Tibial nerve (tissue), 4 donors: ENCODE measurements around the gene ATP7A. TPM values are rescaled to one million over a fixed set of nuclear protein-coding genes. Genes with fewer than 3 reads are reported as not detected.

ENCODE experiments used
- DNase-seq, 2 donors: peaks; one replicate each; pipeline ENCODE4 v3.0.0-alpha.2; 2019; ENCODE audit warnings: low spot score in 2 of 2
- H3K27ac ChIP-seq, 4 donors: fragments of 200-600 bp; sonication (generic) in 3 of 4; one replicate each; pipeline ENCODE4 v1.5.1; 2017 to 2019; ENCODE audit warnings: mild to moderate bottlenecking in 1 of 4
- H3K27me3 ChIP-seq, 2 donors: fragments of 200-600 bp; sonication (generic) in 1 of 2; one replicate each; pipeline versions ENCODE4 v1.5.1 to v1.6.0; 2017 to 2019
- H3K36me3 ChIP-seq, 3 donors: fragments of 200-600 bp; sonication (generic); one replicate each; pipeline ENCODE4 v1.5.1; 2018 to 2019
- H3K4me1 ChIP-seq, 4 donors: fragments of 200-600 bp; sonication (generic) in 3 of 4; one replicate each; pipeline ENCODE4 v1.5.1; 2017 to 2019
- H3K4me3 ChIP-seq, 4 donors: fragments of 200-600 bp; sonication (generic) in 3 of 4; one replicate each; pipeline ENCODE4 v1.5.1; 2017 to 2019; ENCODE audit warnings: mild to moderate bottlenecking in 1 of 4, moderate library complexity in 1 of 4
- H3K9me3 ChIP-seq, 4 donors: fragments of 200-600 bp; sonication (generic) in 3 of 4; one replicate each; pipeline ENCODE4 v1.5.1; 2017 to 2019
- EP300 ChIP-seq, 2 donors: sonication (generic); formaldehyde crosslinking; IDR thresholded peaks; one replicate each; pipeline ENCODE4 v1.6.1; 2017; ENCODE audit warnings: antibody characterized with exemption in 2 of 2, mild to moderate bottlenecking in 1 of 2
- POLR2A ChIP-seq, 2 donors: fragments of 450-650 bp; IDR thresholded peaks; one replicate each; pipeline ENCODE4 v1.6.1; 2017; ENCODE audit warnings: antibody characterized with exemption in 2 of 2, mild to moderate bottlenecking in 2 of 2, moderate library complexity in 2 of 2
- WGBS, 2 donors: methylation state at CpG; one replicate each; pipeline ENCODE4 v1.1.5; 2018; 5-methylcytosine and 5-hydroxymethylcytosine counted together
- total RNA-seq, 4 donors: library from RNA; depleted of rRNA; stranded (reverse); fragments of >200 nt; gene quantifications; one replicate each; pipeline ENCODE4 v1.1.0, GENCODE V29; 2016
- TF ChIP-seq, protein P1 (sequence below), 5 experiments: fragments of 200-600 bp in 3 of 5; fragments of 450-650 bp in 2 of 5; sonication (generic) in 3 of 5; IDR thresholded peaks; one replicate each; pipeline ENCODE4 v1.5.1; 2016 to 2019; ENCODE audit warnings: antibody characterized with exemption in 5 of 5, mild to moderate bottlenecking in 3 of 5, moderate library complexity in 2 of 5

The ATP7A gene
- total RNA-seq, 4 donors from 2014 or later, result 9.4 to 12.7 (median 10.4) TPM

GRCh38 chrX:77894921-77895886, 15.3 kb upstream of the ATP7A start, which contains the start of gene MAGT1:
MAGT1 (minus strand) TSS chrX:77895435; CDS start chrX:77895410, 25 bp downstream.
- peaks cover 0 to 18% (median 0%) of the 10 kb centered on the region in 4 donors for H3K4me1 ChIP-seq

GRCh38 chrX:77899081-77899828, 11.2 kb upstream of the ATP7A start, which contains the start of gene COX7B:
COX7B (plus strand) TSS chrX:77899468; CDS start chrX:77899554, 86 bp downstream.
- H3K9me3 ChIP-seq, result no peaks in the 10 kb centered on the region
- peaks cover 0 to 19% (median 0%) of the 10 kb centered on the region in 4 donors for H3K4me1 ChIP-seq
- H3K36me3 ChIP-seq, result peaks cover 0 to 15% (median 0%) of the 10 kb centered on the region in 3 donors
- TF ChIP-seq, protein P1, sequence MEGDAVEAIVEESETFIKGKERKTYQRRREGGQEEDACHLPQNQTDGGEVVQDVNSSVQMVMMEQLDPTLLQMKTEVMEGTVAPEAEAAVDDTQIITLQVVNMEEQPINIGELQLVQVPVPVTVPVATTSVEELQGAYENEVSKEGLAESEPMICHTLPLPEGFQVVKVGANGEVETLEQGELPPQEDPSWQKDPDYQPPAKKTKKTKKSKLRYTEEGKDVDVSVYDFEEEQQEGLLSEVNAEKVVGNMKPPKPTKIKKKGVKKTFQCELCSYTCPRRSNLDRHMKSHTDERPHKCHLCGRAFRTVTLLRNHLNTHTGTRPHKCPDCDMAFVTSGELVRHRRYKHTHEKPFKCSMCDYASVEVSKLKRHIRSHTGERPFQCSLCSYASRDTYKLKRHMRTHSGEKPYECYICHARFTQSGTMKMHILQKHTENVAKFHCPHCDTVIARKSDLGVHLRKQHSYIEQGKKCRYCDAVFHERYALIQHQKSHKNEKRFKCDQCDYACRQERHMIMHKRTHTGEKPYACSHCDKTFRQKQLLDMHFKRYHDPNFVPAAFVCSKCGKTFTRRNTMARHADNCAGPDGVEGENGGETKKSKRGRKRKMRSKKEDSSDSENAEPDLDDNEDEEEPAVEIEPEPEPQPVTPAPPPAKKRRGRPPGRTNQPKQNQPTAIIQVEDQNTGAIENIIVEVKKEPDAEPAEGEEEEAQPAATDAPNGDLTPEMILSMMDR (IDR thresholded peaks at IDR 0.05), result peak; percentile 15 to 38 (median 32)
- TF ChIP-seq EP300 (IDR thresholded peaks at IDR 0.05) (peak; percentile 60 to 88), POLR2A (IDR thresholded peaks at IDR 0.05) (peak; percentile 56 to 69)
- 1 to 45% methylated on average over 28 of the region's 28 CpGs for WGBS, 2 donors
- peak within 1 kb of the TSS; percentile 43 to 60 (median 50) for H3K4me3 ChIP-seq
- H3K27ac ChIP-seq, result peak within 1 kb of the TSS; percentile 61 to 88 (median 87)
- DNase-seq, result peak; percentile 18 to 77
- no peaks in the 10 kb centered on the region for H3K27me3 ChIP-seq

More at GRCh38 chrX:77894921-77895886, 15.3 kb upstream of the ATP7A start, which contains the start of gene MAGT1:
- Histone ChIP-seq H3K36me3 (no peaks in the 10 kb centered on the region), H3K4me3 (peak within 1 kb of the TSS; percentile 36 to 71 (median 53)), H3K9me3 (no peaks in the 10 kb centered on the region), H3K27me3 (no peaks in the 10 kb centered on the region), H3K27ac (peak within 1 kb of the TSS; percentile 87 to 97 (median 94))
- 0 to 43% methylated on average over 22 to 49 of the region's 49 CpGs for WGBS, 2 donors
- DNase-seq, result peak; percentile 80 to 81
- TF ChIP-seq POLR2A (IDR thresholded peaks at IDR 0.05), result peak; percentile 43 to 67
- TF ChIP-seq, protein P1 (IDR thresholded peaks at IDR 0.05), result no peak
- peak; percentile 44 to 91 for TF ChIP-seq EP300 (IDR thresholded peaks at IDR 0.05)

DNA sequence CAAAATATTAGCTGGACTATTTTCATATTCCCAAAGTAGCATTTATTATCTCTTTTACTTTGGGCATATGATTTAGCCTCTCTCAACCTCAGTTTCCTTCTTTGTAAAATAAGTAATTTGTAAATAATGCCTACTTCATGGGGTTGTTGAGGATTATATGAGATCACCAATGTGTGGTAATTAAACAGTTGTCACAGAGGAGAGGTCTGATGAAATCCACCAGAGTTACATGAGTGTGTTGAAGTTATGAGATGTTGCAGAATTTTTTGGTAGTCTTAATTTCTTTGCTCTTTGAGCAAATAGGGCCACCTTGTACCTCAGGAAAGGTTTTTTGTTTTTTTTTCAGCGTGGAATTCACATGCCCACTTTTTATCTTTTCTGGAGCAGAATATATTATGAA, 9.8 kb upstream of the ATP7A start:
- TF ChIP-seq POLR2A (IDR thresholded peaks at IDR 0.05) (no peak), EP300 (IDR thresholded peaks at IDR 0.05) (no peak)
- TF ChIP-seq, protein P1 (IDR thresholded peaks at IDR 0.05), result no peak
- Histone ChIP-seq H3K36me3 (peaks cover 0 to 21% (median 0%) of the 10 kb centered on the region in 3 donors), H3K27ac (peak overlapping the region in 3 of 4 donors; percentile 86 to 88 (median 88)), H3K9me3 (no peaks in the 10 kb centered on the region), H3K27me3 (no peaks in the 10 kb centered on the region), H3K4me1 (peaks cover 0 to 17% (median 0%) of the 10 kb centered on the region in 4 donors), H3K4me3 (peak overlapping the region in 2 of 4 donors; percentile 56 to 60)
- DNase-seq, result no peak
- 64 to 100% methylated on average over 1 of the region's 1 CpG for WGBS, 2 donors

GRCh38 chrX:77901506-77901905, 9.0 kb upstream of the ATP7A start:
- H3K4me3 ChIP-seq, result no peak overlapping the region
- H3K27ac ChIP-seq, result no peak overlapping the region
- WGBS, 2 donors, result 85 to 86% methylated on average over 5 of the region's 5 CpGs

More at GRCh38 chrX:77901506-77901905, 9.0 kb upstream of the ATP7A start:
- no peaks in the 10 kb centered on the region for H3K27me3 ChIP-seq
- peaks cover 0 to 21% (median 0%) of the 10 kb centered on the region in 3 donors for H3K36me3 ChIP-seq
- peaks cover 0 to 17% (median 0%) of the 10 kb centered on the region in 4 donors for H3K4me1 ChIP-seq
- TF ChIP-seq POLR2A (IDR thresholded peaks at IDR 0.05), result no peak
- no peak for TF ChIP-seq EP300 (IDR thresholded peaks at IDR 0.05)
- TF ChIP-seq, protein P1 (IDR thresholded peaks at IDR 0.05), result no peak
- H3K9me3 ChIP-seq, result no peaks in the 10 kb centered on the region
- no peak for DNase-seq
